Activated naive CD4-positive, alpha-beta T cell treated with anti-CD3 and anti-CD28 coated beads, Interleukin-2, amount 50 U/mL, for 16 hours (primary cell): ENCODE results near the gene PRCD.
A peak's percentile ranks its signal among the peaks of the same experiment; 100 is the strongest.
"Not testable (repeated sequence)": the region's sequence is repeated elsewhere in the genome, so short reads cannot be mapped to it uniquely, and the experiment has no call there.

Experiments
- DNase-seq: peaks from one replicate; pipeline ENCODE4 v3.0.0-alpha.2; 2020

PRCD gene

GRCh38 chr17:76506408-76507345 is 33.2 kb upstream of the PRCD start:
- DNase-seq: peak; percentile 85

- not testable (repeated sequence) for DNase-seq
These were observed 31.3 kb upstream of the PRCD start for GRCh38 chr17:76508472-76509063.

- DNase-seq: no peak
These were observed 29.0 kb upstream of the PRCD start for GRCh38 chr17:76510831-76511244.

GRCh38 chr17:76511668-76512365 is 28.0 kb upstream of the PRCD start:
- no peak for DNase-seq

- no peak for DNase-seq
These were observed 27.2 kb upstream of the PRCD start for GRCh38 chr17:76512366-76513305.

- DNase-seq: no peak
These were observed 26.5 kb upstream of the PRCD start for GRCh38 chr17:76513306-76513692.

GRCh38 chr17:76514355-76514754 is 25.5 kb upstream of the PRCD start:
- DNase-seq: not testable (repeated sequence)

GRCh38 chr17:76515274-76515949 is 24.4 kb upstream of the PRCD start:
- DNase-seq: peak; percentile 70

- no peak for DNase-seq
These were observed 22.2 kb upstream of the PRCD start for GRCh38 chr17:76517638-76518038.

- no peak for DNase-seq
These were observed 20.5 kb upstream of the PRCD start for GRCh38 chr17:76519048-76519966.

GRCh38 chr17:76521262-76521661 is 18.6 kb upstream of the PRCD start:
- no peak for DNase-seq

- not testable (repeated sequence) for DNase-seq
These were observed 18.2 kb upstream of the PRCD start for GRCh38 chr17:76521683-76522082.

- DNase-seq: peak; percentile 79
These were observed 16.5 kb upstream of the PRCD start for GRCh38 chr17:76523084-76524037.

GRCh38 chr17:76524598-76525512 is 15.0 kb upstream of the PRCD start:
- DNase-seq: no peak

- not testable (repeated sequence) for DNase-seq
These were observed 14.4 kb upstream of the PRCD start for GRCh38 chr17:76525513-76525833.

GRCh38 chr17:76527016-76527415 is 12.8 kb upstream of the PRCD start:
- DNase-seq: not testable (repeated sequence)

- DNase-seq: peak; percentile 40
These were observed 12.3 kb upstream of the PRCD start for GRCh38 chr17:76527430-76528111.

- DNase-seq: no peak
These were observed 11.7 kb upstream of the PRCD start for GRCh38 chr17:76528156-76528527.
